SU-DHL-6 (cell line): ENCODE measurements around the gene MYO9A.

Experiments
- CTCF ChIP-seq: fragments of 200-600 bp; sonication (generic); IDR thresholded peaks from one replicate; pipeline ENCODE4 v1.5.1; 2017; ENCODE audit warnings: antibody characterized with exemption, mild to moderate bottlenecking, low read length, moderate library complexity; ENCODE audit not compliant: insufficient read depth, poor library complexity, severe bottlenecking
- EZH2phosphoT487 ChIP-seq: fragments of 200-600 bp; sonication (generic), shearing (Covaris generic); conservative IDR thresholded peaks from 2 replicates; pipeline ENCODE4 v1.6.1; 2018; ENCODE audit warnings: mild to moderate bottlenecking, antibody characterized with exemption, low read length, moderate library complexity, mixed read lengths

- TF ChIP-seq CTCF, result no peak
- no peak for TF ChIP-seq EZH2phosphoT487
These were observed 40.0 kb downstream of the MYO9A start for GRCh38 chr15:72077950-72078349.
